GM19025 (cell line): ENCODE measurements around the gene SIDT2.

Experiments
- ATAC-seq: cut with Tn5 transposase; IDR thresholded peaks from one replicate; pipeline ENCODE4 v1.9.1; 2021; ENCODE audit warnings: mild to moderate bottlenecking, low read depth, moderate library complexity; ENCODE audit not compliant: unreplicated experiment

The SIDT2 gene

DNA sequence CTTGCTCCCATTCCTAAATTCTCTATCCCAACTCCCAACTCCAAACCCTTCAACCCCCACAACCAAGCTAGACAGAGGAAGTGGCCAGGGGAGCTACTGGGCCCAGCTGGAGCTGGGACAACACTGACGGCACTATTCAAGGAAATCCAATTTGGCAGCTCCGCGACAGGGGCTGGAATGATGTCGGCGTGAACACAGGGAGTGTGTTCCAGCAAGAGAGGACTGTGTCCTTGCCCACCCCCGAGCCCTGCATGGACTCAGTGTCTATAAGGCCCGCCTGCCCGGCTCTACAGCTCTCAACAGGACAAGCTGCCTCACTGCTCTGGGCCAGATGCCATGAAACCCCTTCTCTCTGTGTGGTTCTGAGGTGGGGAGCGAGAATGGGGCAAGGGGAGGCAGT is 42.0 kb downstream of the SIDT2 start:
- ATAC-seq = no peak

DNA sequence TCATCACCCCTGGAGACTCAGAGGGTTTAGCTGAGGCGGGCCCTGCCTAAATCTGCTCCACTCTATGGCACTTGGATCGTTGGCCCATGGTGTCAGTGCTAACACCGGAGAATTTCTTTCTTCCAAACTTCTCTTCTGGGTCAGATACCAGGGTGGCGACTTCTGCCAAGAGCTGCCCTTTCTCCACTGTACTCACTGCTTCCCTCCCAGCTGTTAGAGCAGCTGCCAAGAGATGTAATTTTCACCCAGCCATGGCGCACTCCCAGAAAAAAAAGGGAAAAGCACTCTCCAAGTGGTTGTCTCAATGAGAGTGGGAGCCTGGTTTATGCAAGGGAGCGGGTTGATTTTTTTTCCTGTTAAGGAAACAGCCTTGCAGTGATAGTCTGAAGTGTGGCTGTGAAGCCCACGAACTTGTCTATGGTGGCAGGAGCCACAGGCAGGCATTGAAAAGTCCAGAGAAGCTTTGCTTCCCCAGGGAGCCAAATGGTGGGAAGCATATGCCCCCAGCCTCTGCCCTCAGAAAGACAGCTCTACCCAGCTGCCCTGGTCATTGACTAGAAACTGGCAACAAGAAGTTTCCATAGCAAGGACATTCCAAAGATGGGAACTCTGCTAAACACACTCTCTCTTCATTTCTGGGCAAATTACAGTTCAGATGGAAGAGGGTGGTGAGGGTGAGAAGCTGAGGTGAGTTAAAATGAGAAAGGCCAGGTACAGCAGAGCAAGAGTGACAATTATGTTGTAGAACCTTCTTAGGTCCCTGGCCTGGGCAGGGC is 42.6 kb downstream of the SIDT2 start:
- ATAC-seq = no peak

DNA sequence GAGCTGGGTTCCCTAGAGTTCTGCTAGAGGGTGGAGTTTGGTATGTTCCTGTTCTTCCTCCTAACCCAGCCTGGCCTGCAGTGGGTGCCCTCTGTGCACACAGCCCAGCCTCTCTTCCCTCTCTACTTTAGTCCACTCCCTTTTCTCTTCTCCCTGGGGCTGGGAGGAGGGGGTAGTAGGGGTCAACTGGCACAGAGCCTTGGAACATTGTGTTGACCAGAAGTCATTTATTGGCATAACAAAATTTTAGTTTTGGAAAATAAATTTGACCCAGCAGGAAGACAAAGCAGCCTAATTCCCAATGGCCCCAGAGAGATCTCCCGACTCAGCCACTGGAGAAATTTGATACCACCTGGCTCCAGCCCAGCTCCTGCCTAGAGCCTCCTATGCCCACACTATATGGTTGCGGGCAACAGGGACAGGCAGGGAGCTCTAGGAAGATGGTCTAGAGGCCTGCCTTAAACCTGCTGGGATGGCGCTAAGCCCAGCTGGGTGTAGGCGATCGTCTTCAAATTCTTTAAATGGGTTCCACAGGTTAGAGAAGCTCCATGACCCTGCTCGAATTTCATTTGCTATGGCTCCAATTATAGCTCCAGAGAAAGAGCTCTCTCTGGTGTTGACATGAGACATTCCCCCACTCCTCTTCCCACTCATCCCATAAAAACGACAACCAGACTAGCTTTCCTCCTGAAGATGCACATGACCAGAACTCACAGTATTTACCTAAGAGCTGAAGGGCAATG is 43.4 kb downstream of the SIDT2 start:
- ATAC-seq = no peak

DNA sequence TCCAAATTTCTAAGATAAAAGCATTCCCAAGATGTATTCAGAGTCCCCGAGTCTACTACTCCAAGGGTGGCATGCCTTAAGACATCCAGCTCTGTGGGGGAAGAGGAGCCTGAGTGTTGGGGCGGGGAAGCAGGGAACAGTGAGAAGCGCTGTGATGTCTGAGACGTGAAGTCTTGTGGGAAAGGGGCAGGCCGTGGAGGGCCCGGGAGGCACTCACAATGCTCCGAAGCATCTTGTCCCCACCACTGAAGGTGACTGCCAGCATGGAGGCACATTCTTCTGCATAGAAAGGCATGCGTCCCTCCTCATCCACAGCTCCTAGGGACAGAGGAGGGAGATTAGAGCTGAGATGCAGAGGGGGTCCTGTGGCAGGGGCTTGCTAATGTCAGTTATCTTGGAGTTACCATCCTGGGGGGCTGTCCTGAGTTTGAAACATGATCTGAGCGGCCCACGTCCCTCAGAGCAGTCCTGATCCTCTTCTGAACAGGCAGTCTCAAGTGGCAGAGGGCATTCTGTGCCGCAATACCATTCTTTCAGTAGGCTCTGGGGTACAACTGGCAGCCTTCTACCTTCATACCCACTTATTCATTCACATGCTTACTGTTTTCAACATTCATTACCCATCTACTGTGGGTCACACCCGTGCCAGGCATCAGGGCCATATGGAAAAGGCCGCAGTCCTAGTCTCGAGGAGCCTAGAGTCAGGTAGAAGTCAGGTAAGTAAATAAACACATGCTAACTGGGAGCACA is 44.6 kb downstream of the SIDT2 start:
- no peak for ATAC-seq

DNA sequence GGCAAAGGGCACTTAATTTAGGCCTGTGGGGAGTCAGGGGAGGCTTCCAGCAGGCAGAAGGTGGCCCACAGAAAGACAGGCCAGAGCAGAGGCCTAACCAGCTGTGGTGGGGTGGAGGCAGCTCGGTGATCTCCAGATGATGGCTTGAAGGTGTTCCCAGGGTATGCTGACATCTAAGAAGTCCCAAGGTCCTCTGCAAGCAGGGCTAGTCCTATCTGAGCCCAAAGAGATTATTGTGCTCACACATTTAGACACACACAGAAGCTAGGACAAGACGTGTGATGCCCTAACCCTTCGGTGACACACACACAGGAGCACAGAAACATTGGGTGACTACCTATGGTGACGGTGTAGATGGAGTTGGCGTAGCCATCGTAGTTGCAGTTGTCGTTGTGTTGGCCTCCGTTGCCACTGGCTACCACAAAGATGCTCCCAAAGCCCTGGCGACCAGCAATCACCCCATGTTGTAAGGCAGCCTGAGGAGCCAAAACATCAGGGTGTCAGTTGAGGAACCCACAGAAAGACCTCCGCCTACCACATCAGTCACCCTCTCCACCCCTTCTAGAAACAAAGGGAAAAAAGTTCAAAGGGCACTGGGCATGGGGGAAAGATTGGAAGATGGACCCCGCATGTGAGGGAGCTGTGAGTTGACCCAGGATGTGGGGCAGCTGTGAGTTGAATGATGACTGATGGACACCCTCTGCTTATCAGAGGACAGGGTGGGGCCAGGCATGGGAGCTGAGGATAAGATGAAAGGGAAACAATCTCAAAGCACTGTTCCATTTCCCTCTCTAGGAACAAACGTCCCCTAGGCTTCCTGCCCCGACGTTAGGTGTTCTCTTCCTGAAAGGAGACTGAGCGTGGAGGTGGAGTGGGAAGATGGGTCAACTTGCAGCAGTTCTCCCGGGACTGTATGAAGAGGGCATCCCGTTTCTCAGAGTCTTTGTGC is 45.5 kb downstream of the SIDT2 start:
- ATAC-seq = no peak

DNA sequence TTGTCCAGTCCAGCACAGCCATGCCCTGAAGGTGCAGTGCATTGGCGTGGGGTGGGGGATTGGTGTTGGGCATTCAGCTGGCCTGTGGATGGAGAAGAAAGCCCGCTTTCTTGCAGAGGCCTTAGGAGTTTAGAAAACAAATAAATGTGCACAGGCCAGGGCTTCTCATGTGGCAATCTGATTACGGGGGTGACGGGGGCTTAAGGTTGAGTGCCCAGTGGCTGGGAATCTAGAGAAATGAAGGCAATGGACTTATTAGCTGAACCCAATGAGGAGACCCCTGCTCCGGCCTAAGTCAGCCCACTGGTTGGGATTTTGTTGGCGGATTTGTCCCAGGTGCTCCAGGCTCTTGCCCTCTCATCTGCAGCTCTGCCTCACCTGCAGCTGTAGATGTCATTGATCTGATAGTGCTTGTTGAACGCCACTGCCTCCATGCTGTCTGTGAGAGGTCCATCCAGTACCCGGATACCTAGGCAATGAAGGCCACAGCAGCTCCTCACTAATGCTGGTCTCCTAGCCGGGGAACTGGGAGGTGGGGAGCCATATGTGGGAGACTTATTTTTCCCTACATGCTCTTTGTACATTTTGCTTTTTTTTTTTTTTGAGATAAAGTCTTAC is 47.1 kb downstream of the SIDT2 start:
- no peak for ATAC-seq

DNA sequence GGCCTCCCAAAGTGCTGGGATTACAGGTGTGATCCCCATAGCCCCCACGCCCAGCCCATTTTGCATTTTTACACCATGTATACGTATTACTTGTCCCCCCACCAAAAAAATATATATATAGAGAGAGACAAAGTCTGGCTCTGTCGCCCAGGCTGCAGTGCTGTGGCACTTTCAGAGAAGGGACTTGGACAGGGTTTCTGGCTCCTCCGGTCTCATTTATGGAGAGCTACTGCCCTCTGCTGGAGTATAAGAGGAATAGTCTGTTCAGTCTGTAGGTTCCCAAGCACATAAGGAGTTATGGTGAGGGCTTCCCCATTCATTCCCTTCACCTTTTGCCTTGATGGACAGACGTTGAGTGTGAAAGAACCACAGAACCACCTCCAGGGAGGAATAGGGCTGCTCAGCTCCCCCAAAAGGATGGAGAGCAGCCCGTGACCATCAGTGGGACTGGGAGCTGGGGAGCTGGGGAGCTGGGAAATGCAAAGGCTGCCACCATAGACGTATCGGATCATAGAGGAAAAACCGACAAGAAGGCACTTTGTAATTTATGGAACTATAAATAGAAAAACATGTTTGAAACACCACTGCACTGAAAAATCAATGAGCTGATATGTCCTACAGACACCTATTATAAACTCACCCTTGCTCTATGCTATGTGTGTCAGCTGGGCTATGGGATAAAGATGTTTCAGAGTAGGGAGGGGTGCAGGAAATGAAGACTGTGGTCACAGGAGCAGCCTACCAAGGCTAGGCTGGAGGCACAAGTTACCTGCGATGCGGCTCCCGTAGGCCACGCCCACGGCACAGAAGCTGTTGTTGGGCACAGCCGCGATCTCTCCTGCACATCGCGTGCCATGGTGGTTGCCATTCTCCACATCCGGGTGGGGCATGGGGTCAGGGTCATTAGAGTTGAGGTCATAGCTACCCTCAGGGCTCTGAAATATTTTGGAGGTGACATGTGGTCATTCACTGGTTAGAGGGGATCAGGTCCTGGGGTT is 48.1 kb downstream of the SIDT2 start:
- ATAC-seq = peak; percentile 41

DNA sequence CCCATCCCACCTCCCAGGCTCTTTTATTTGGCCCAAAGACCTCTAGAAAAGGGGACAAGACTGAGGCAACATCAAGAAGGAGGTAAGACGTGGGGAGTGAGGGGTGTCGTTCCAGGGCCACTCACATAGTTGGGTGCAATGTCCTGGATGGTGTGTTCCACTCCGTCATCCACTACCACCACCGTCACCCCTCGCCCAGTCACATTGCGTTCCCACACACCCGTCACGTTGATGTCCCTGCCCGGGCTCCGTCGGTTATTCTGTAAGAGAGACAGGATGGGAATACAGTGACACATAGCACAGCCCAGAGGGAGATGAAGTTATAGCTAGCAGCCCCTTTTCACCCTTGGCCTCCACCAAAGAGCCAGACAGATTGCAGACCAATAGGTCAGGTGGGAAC is 49.5 kb downstream of the SIDT2 start:
- no peak for ATAC-seq

DNA sequence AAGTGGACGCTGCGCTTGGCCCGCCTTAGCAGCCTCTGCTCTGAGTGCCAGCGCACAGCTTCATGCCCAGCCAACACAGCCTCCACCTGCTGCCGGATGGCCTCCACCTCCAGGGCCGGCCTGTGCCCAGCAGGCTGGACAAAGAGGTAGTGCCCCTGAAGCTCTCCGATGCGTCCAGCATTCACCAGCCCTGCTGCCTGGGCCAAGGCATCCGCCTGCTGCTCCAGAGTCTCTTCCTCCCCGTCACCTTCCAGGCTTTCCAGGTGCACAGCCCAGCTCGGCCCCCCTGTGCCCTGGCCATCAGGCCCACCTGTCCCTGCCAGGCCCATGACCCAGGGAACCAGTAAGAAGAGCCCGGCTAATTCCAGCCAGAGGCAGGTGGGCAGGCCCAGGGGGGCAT is 50.9 kb downstream of the SIDT2 start:
- ATAC-seq = no peak

DNA sequence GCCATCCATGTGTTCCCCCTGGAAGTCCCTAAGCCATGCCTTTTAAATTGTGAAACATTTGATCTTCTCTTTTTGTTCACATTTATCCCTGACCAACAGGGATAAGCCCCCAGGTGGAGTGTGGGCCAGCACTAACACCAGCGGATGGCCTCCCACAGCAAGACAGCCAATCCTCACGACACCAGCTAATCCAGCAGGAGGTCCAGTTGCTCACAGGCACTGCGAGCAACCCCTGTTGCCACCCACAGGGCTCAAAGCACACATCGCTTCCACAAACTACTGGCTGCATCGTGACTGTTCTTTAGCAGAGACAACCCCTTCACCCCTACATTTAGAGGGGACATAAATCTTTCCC is 51.4 kb downstream of the SIDT2 start:
- ATAC-seq = no peak

DNA sequence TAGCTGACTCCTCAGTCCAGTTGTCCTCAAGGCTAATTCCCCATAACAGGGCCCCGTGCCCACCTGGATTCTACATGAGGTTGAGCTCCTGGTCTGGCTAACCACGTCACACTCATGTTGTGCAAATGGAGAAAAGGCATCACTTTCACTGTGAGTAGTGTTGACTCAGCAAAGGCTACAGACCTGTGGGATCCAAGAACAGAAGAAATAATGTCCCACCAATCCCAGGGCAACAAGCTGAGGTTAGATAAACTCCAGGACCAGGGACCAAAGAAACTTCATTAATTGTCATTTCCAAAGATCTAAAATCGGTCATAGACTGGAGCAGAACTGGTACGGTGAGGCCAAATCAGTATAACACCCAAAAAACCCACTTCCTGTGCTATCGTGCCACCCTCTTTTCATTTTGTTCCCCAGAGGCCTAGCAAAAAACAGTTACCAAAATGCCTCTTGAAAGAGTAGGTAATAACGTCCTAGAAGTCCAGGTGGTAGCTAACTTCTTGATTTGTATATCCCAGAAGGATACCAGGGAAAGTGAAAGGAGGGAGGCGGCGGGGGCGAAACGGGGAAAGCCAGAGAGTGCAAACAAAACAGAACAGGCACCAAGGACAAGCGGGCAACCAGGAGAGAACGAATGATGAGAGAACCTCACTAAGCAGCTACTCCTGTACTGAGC is 51.9 kb downstream of the SIDT2 start:
- ATAC-seq = no peak

DNA sequence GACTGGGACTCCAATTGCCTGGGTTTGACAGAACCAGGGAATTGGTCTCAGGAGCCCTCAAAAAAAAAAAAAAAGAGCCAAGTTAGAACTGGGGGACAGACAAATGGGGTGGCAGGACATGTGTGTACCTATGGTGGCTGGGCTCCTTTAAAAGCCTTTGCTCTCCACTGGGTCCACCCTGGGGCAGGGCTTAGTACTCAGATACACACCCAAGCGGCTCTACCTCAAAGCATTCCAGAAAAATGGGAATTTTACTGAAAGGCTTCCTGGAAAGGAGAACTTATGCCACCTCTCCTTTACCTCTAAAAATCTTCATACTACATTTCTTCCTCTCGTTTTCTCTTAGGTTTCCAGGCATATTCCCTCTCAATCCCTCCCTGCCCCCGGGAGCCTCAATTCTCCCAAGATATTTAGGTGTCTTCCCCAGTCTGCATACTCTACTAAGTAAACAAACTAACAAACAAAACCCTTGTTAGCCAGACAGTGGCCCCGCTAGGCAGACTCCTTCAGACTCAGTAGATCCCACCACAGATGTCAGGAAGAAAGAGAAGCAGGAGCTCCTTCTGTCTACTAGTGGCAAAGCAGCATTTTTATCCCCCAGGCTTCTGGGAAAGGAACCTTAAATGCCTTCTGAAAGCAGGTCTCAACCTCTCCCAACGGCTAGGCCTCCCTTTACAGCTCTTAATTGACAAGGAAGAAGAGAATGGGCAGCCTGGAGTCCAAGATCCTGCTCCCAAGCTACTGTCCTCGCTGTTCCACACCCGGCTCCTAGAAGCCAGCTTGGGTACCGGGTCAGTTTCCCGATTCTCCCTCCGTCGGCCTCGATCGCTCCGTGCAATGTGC is 52.7 kb downstream of the SIDT2 start:
- ATAC-seq = no peak

DNA sequence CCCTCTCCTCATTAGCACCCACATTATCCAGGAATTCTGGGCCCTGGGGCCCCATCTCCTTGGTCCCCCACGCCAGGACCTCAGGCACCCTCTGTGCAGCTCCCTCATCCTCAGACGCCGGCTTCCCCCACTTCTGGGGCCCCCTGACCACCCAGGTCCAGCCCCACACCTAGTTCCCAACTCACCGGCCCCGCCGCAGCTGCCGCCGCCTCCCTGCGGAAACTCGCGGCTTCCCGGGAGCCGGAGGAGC is 53.2 kb downstream of the SIDT2 start, which contains the start of gene PCSK7:
PCSK7 (minus strand) TSS at position 232 of the 250 bp plus-strand sequence. CDS start 2,229 bp downstream, outside the sequence.
- no peak for ATAC-seq

DNA sequence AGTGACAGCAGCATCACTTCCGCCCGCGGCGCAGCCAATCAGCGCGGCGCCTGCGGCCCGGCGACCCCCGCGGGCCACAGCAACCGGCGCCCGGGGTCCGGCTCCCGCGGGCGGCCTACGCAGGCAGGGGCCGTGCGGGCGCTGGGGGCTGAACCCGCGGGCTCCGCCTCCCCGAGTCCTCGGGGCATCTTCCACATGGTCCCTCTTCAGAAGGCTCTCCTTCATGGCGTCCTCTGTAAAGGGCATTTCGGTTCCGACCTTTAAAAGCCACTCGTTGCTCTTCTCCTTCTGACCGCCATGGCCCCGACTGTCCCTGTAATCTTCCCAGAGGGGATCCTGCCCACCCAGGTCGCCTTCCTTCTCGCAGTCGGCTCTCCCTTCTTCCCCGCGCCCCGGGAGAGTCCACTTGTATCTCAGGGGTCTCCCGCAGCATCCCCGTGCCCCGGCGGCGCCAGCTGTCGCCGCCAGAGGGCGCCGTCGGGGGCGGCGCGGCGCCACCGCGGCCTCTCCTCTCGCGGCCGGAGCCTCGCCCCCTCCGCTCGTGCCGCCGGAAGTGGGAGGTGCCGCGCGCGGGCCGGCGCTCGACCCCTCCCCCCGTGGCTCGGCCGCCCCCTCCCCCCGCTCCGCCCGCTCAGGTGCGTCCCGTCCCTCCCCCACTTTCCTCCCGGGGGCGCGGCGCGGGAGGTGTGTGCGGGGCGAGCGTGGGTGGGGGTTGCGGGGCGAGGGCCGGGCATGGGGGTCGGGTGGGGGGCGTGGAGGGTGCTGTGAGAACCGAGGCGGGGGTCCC is 53.7 kb downstream of the SIDT2 start, which contains the start of gene RNF214:
RNF214 (plus strand) TSS at position 580 of the 787 bp plus-strand sequence. CDS start 1,602 bp downstream, outside the sequence.
- ATAC-seq = peak; percentile 69

DNA sequence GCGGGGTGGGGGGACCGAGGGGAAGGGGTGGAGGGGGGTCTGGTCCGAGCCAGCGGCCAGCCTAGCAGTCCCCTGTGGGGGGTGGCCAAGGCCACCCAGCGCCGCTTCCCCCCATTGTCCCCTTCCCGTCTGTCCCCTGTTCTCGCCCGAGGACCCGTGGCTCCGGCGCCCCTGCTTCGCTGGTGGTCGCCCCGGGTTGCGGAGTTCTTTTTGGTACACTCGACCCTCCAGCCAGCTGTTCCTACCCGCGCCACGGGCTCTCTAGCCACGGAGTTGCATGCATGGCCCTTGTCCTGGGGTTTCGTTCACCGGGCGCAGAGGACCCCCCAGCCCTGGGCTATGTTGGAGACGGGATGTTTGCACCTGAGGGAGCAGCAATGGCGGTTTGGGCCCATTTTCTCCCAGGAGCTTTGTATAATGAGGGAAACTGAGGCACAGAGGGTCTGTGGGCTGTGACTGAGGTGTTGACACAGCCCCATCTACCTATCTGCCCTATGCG is 54.4 kb downstream of the SIDT2 start:
- ATAC-seq = no peak

DNA sequence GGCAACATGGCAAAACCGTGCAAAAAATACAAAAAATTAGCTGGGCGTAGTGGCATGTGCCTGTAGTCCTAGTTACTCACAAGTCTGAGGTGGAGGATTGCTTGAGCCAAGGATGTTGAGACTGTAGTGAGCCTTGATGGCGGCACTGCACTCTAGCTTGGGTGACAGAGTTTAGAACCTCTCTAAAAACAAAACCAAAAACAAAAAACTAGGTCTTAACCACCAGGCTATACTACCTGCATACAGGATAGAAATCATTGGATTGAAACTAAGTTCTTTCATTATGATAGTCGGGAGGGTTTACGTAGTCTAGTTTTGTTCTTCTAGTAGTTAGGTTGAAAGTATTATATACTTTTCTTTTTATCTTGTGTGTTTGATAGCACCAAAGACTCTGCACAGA is 59.7 kb downstream of the SIDT2 start:
- ATAC-seq = no peak
